ENCODE data around the gene NOP56.

NOP56 gene

DNA sequence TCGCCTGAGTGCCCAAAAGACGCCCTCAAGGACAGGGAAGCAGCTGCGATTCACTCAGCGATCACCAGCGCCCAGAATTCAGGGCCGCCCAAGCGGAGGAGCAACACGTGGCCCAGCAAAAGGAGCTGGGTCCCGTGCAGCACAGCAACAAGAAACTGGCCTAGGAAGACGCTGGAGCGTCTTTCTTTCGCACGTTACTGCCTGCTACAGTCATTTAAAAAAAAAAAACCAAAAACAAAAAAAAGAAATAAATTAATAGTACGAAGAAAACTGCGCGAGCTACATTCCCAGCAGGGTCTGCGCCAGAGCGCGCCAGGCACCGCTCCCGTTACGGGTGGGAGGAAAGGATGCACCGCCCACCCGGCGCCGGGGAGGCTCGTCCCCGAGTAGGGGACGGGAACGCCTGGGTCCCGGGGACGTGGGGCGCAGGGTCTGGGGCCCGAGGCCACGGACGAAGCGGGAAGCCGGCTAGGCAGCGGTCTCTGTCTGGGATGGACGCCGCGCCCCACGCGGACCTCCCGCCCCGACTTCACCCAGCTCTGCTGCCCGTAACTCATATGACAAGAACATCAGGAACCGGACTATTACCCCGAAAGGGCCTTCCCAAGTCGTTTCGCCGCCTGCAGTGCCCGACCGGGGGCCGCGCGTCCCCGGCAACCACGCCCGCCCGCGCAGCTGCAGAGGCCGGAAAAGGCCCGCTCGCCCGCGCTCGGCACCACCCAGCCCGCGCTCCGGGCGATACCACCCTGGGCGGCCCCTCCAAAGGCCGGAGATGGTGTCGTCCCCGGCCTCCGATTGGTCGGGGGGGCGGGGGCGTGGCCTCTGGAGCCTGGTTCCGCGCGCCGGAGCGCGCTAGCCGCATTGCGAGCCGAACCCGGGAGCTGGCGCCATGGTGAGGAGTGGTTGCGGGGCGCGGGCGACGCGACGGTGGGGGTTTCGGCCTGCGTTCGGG lies at the start of gene NOP56:
NOP56 (plus strand) TSS at position 861 of the 952 bp plus-strand sequence; CDS start at position 890, 29 bp downstream.
- Mint-ChIP-seq H3K9me3 (ENCODE audit: low read depth) (no peaks in the 10 kb centered on the region), H3K36me3 (peaks cover 21% of the 10 kb centered on the region), H3K27ac (peak within 1 kb of the TSS; percentile 95), H3K4me1 (ENCODE audit: low read depth) (peaks cover 43% of the 10 kb centered on the region), H3K4me3 (peak within 1 kb of the TSS; percentile 92), H3K27me3 (no peaks in the 10 kb centered on the region)

- peaks cover 3% of the 10 kb centered on the region for H3K27me3 Mint-ChIP-seq
- peaks cover 8% of the 10 kb centered on the region for H3K9me3 Mint-ChIP-seq (ENCODE audit: low read depth)
- H3K4me1 Mint-ChIP-seq (ENCODE audit: low read depth) = no peaks in the 10 kb centered on the region
- H3K36me3 Mint-ChIP-seq = peaks cover 7% of the 10 kb centered on the region
- no peak overlapping the region for H3K27ac Mint-ChIP-seq
- H3K4me3 Mint-ChIP-seq = no peak overlapping the region
These were observed 49.7 kb upstream of the NOP56 start for GRCh38 chr20:2602746-2603145.

GRCh38 chr20:2603816-2604505 lies 48.5 kb upstream of the NOP56 start:
- Mint-ChIP-seq H3K27me3 (peaks cover 1% of the 10 kb centered on the region), H3K4me1 (ENCODE audit: low read depth) (no peaks in the 10 kb centered on the region), H3K9me3 (ENCODE audit: low read depth) (peaks cover 8% of the 10 kb centered on the region), H3K36me3 (peaks cover 7% of the 10 kb centered on the region), H3K4me3 (no peak overlapping the region), H3K27ac (no peak overlapping the region)

- H3K4me1 Mint-ChIP-seq (ENCODE audit: low read depth) = no peaks in the 10 kb centered on the region
- peaks cover 4% of the 10 kb centered on the region for H3K27me3 Mint-ChIP-seq
- H3K36me3 Mint-ChIP-seq = peaks cover 7% of the 10 kb centered on the region
- H3K4me3 Mint-ChIP-seq = no peak overlapping the region
- no peak overlapping the region for H3K27ac Mint-ChIP-seq
- H3K9me3 Mint-ChIP-seq (ENCODE audit: low read depth) = peaks cover 8% of the 10 kb centered on the region
These were observed 48.0 kb upstream of the NOP56 start for GRCh38 chr20:2604506-2604835.

DNA sequence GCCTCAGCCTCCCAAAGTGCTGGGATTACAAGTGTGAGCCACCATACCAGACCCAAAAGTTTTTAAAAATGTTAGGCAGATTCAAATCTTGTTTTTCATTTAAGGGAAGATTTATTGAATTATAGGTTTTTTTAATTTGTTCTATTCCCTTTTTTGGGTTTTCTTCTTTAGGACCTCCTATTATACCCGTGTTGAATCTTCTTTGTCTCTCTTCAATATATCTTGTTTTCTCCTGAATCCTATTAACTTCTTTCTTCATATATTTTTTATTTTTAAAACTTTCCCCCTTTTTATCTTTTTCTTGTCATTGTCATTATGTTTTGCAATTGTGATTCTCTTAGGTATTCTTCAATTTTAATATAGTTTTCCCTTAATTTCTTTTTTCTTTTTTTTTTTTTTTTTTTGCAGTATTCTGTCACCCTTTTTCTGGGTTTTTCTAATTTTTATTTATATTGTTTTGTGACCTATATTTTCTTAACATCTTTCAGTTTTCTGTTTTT lies 45.9 kb upstream of the NOP56 start:
- no peaks in the 10 kb centered on the region for H3K4me1 Mint-ChIP-seq (ENCODE audit: low read depth)
- H3K27ac Mint-ChIP-seq = no peak overlapping the region
- no peak overlapping the region for H3K4me3 Mint-ChIP-seq
- H3K9me3 Mint-ChIP-seq (ENCODE audit: low read depth) = peaks cover 8% of the 10 kb centered on the region
- H3K36me3 Mint-ChIP-seq = peaks cover 7% of the 10 kb centered on the region
- peaks cover 5% of the 10 kb centered on the region for H3K27me3 Mint-ChIP-seq

DNA sequence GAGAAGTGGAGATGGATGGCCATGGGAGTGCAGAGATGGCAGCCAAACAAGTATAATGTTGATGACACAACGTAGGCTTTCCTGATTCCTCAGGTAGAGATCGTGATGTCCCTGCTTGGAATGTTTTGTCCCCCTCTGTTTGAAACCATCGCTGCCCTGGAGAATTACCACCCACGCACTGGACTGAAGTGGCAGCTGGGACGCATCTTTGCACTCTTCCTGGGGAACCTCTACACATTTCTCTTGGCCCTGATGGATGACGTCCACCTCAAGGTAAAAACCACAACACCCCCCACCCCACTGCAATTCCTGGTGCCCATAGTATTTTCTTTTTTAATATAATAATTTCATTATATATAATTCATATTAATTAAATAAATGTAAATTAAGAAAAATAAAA lies 42.1 kb upstream of the NOP56 start:
- Mint-ChIP-seq H3K27me3 (peaks cover 14% of the 10 kb centered on the region), H3K36me3 (peaks cover 8% of the 10 kb centered on the region), H3K27ac (no peak overlapping the region), H3K4me3 (no peak overlapping the region), H3K4me1 (ENCODE audit: low read depth) (no peaks in the 10 kb centered on the region), H3K9me3 (ENCODE audit: low read depth) (peaks cover 8% of the 10 kb centered on the region)

GRCh38 chr20:2610941-2611720 lies 41.3 kb upstream of the NOP56 start:
- peaks cover 8% of the 10 kb centered on the region for H3K9me3 Mint-ChIP-seq (ENCODE audit: low read depth)
- H3K4me3 Mint-ChIP-seq = no peak overlapping the region
- no peak overlapping the region for H3K27ac Mint-ChIP-seq
- H3K27me3 Mint-ChIP-seq = peaks cover 15% of the 10 kb centered on the region
- H3K4me1 Mint-ChIP-seq (ENCODE audit: low read depth) = no peaks in the 10 kb centered on the region
- peaks cover 10% of the 10 kb centered on the region for H3K36me3 Mint-ChIP-seq

- Mint-ChIP-seq H3K4me1 (ENCODE audit: low read depth) (no peaks in the 10 kb centered on the region), H3K27ac (no peak overlapping the region)
These were observed 40.4 kb upstream of the NOP56 start for GRCh38 chr20:2612073-2612472.

DNA sequence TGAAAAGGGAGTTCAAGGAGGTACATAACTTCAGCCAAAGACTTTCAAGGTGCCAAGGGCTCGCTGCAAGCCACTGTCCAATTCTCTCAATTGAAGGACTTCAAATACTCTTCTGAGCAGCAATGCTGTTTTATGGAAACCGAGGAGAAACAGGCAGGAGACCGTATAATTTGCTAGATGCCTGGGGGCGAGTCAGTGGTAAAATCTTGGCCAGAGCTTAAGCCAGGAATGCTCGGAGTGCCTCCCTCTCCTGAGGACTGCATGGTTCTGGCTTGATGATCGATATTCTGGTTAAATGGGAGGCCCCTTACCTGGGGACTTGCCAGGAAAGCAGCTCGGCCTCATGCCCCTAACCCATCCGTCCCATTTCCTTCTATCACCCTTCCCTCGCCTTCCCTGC lies 35.8 kb upstream of the NOP56 start:
- no peak overlapping the region for H3K27ac Mint-ChIP-seq
- peaks cover 24% of the 10 kb centered on the region for H3K27me3 Mint-ChIP-seq
- H3K4me1 Mint-ChIP-seq (ENCODE audit: low read depth) = no peaks in the 10 kb centered on the region
- H3K4me3 Mint-ChIP-seq = no peak overlapping the region
- H3K36me3 Mint-ChIP-seq = peaks cover 3% of the 10 kb centered on the region
- H3K9me3 Mint-ChIP-seq (ENCODE audit: low read depth) = no peaks in the 10 kb centered on the region

More at GRCh38 chr20:2612073-2612472, 40.4 kb upstream of the NOP56 start:
- H3K36me3 Mint-ChIP-seq = peaks cover 8% of the 10 kb centered on the region
- H3K4me3 Mint-ChIP-seq = no peak overlapping the region
- H3K9me3 Mint-ChIP-seq (ENCODE audit: low read depth) = peaks cover 6% of the 10 kb centered on the region
- H3K27me3 Mint-ChIP-seq = peaks cover 19% of the 10 kb centered on the region

DNA sequence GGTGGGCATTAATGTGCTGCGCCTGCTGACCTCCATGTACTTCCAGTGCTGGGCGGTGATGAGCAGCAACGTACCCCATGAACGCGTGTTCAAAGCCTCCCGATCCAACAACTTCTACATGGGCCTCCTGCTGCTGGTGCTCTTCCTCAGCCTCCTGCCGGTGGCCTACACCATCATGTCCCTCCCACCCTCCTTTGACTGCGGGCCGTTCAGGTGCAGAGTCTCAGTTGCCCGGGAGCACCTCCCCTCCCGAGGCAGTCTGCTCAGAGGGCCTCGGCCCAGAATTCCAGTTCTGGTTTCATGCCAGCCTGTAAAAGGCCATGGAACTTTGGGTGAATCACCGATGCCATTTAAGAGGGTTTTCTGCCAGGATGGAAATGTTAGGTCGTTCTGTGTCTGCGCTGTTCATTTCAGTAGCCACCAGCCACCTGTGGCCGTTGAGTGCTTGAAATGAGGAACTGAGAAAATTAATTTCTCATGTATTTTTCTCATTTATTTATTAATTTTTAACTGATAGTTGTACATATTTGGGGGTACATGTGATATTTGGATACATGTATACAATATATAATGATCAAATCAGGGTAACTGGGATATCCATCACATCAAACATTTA lies 35.2 kb upstream of the NOP56 start:
- H3K4me3 Mint-ChIP-seq = no peak overlapping the region
- no peaks in the 10 kb centered on the region for H3K9me3 Mint-ChIP-seq (ENCODE audit: low read depth)
- peaks cover 3% of the 10 kb centered on the region for H3K36me3 Mint-ChIP-seq
- H3K27me3 Mint-ChIP-seq = peaks cover 21% of the 10 kb centered on the region
- no peak overlapping the region for H3K27ac Mint-ChIP-seq
- no peaks in the 10 kb centered on the region for H3K4me1 Mint-ChIP-seq (ENCODE audit: low read depth)

GRCh38 chr20:2618815-2619214 lies 33.6 kb upstream of the NOP56 start:
- H3K9me3 Mint-ChIP-seq (ENCODE audit: low read depth) = no peaks in the 10 kb centered on the region
- H3K36me3 Mint-ChIP-seq = peaks cover 3% of the 10 kb centered on the region
- H3K4me1 Mint-ChIP-seq (ENCODE audit: low read depth) = no peaks in the 10 kb centered on the region
- H3K27me3 Mint-ChIP-seq = peaks cover 16% of the 10 kb centered on the region
- H3K27ac Mint-ChIP-seq = no peak overlapping the region
- H3K4me3 Mint-ChIP-seq = no peak overlapping the region

- Mint-ChIP-seq H3K9me3 (ENCODE audit: low read depth) (no peaks in the 10 kb centered on the region), H3K4me1 (ENCODE audit: low read depth) (no peaks in the 10 kb centered on the region), H3K27ac (no peak overlapping the region), H3K27me3 (peaks cover 16% of the 10 kb centered on the region), H3K36me3 (peaks cover 3% of the 10 kb centered on the region), H3K4me3 (no peak overlapping the region)
These were observed 33.1 kb upstream of the NOP56 start for GRCh38 chr20:2619337-2619736.

DNA sequence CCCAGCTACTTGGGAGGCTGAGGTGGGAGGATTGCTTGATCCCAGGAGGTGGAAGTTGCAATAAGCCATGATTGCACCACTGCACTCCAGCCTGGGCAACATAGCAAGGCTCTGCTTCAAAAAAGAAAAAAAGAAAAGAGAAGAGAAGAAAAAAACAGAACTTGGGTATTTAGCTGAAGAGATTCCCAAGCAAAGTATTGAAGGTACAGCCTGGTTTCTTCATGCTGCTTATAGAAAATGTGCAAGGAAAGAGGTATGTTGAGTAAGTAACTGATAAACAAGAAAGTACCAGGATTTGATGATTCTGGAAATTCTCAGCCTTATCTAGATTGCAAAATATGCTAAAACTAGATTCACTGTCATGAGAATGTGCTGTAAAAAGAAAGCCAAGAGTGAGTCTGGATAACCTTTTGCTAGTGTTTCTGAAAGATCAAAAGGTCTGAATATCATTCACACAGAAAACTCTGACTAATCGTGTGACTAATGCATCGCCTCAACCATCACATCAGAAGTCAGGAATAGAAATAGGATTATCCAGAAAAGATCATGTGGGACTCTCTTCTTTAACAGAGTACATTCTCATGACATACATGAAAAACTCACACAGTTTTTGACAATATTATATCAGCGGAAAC lies 32.4 kb upstream of the NOP56 start:
- no peak overlapping the region for H3K27ac Mint-ChIP-seq
- H3K4me3 Mint-ChIP-seq = no peak overlapping the region
- H3K27me3 Mint-ChIP-seq = peaks cover 16% of the 10 kb centered on the region
- no peaks in the 10 kb centered on the region for H3K9me3 Mint-ChIP-seq (ENCODE audit: low read depth)
- H3K36me3 Mint-ChIP-seq = peaks cover 3% of the 10 kb centered on the region
- no peaks in the 10 kb centered on the region for H3K4me1 Mint-ChIP-seq (ENCODE audit: low read depth)

DNA sequence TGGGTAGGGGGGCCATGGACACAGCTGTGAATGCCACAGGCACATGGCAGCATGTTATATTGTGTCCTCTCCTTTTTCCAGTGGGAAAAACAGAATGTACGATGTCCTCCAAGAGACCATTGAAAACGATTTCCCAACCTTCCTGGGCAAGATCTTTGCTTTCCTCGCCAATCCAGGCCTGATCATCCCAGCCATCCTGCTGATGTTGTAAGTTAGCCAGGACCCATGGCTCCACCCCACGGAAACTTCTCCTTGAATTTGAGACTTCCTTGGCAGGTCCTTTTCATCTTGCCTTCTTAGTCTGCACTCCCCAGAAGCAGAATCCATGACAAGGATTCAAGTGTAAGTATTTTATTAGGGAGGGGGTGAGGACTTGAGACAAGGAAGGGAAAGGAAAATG lies 28.2 kb upstream of the NOP56 start:
- Mint-ChIP-seq H3K27me3 (peaks cover 17% of the 10 kb centered on the region), H3K27ac (no peak overlapping the region), H3K36me3 (no peaks in the 10 kb centered on the region), H3K4me1 (ENCODE audit: low read depth) (no peaks in the 10 kb centered on the region), H3K9me3 (ENCODE audit: low read depth) (no peaks in the 10 kb centered on the region), H3K4me3 (no peak overlapping the region)

All from activated naive CD8-positive, alpha-beta T cell (primary cell).